ENCODE measurements around the gene CNTRL.

- TF ChIP-seq CTCF (IDR thresholded peaks at IDR 0.05; ENCODE audit: low read depth, low read length) (no peak), POLR2A (IDR thresholded peaks at IDR 0.05; ENCODE audit: extremely low read depth, insufficient read length) (no peak), MAX (IDR thresholded peaks at IDR 0.05; ENCODE audit: low read depth, low read length) (no peak)
These were observed 81.5 kb downstream of the CNTRL start for GRCh38 chr9:121156263-121156731.

Data from NB4 (cell line).